Tibial artery (tissue), 4 donors: ENCODE data around the gene TPSAB1.
A peak's percentile ranks its signal among the peaks of the same experiment; 100 is the strongest.
"Not testable (repeated sequence)": the region's sequence is repeated elsewhere in the genome, so short reads cannot be mapped to it uniquely, and the experiment has no call there.

Source experiments
- DNase-seq, 2 donors: peaks; one replicate each; pipeline ENCODE4 v3.0.0-alpha.2; 2019
- H3K27ac ChIP-seq, 2 donors: fragments of 200-600 bp; sonication (generic) in 1 of 2; 1 replicate in 1 of 2; 2 replicates in 1 of 2; pipeline ENCODE4 v1.5.1; 2018 to 2019; ENCODE audit warnings: mild to moderate bottlenecking in 1 of 2
- H3K27me3 ChIP-seq, 2 donors: fragments of 200-600 bp; sonication (generic) in 1 of 2; one replicate each; pipeline versions ENCODE4 v1.5.1 to v1.6.0; 2016 to 2019
- H3K36me3 ChIP-seq, 3 donors: fragments of 200-600 bp; sonication (generic) in 2 of 3; one replicate each; pipeline ENCODE4 v1.5.1; 2016 to 2019; ENCODE audit warnings: mild to moderate bottlenecking in 2 of 3
- H3K4me1 ChIP-seq, 4 donors: fragments of 200-600 bp; sonication (generic) in 2 of 4; 1 replicate in 3 of 4; 2 replicates in 1 of 4; pipeline ENCODE4 v1.5.1; 2016 to 2019
- H3K4me3 ChIP-seq, 2 donors: fragments of 200-600 bp; sonication (generic) in 1 of 2; 1 replicate in 1 of 2; 2 replicates in 1 of 2; pipeline ENCODE4 v1.5.1; 2018 to 2019; ENCODE audit warnings: mild to moderate bottlenecking in 2 of 2
- H3K9me3 ChIP-seq, 3 donors: fragments of 200-600 bp; sonication (generic) in 1 of 3; one replicate each; pipeline ENCODE4 v1.5.1; 2016 to 2019
- CTCF ChIP-seq, 2 experiments: fragments of 200-600 bp in 1 of 2; fragments of 450-650 bp in 1 of 2; IDR thresholded peaks; one replicate each; pipeline ENCODE4 v1.5.1; 2017 to 2019; ENCODE audit warnings: antibody characterized with exemption in 2 of 2, mild to moderate bottlenecking in 1 of 2, moderate library complexity in 1 of 2
- intact Hi-C: fragments of 100-400 bp; cut with DNase I; formaldehyde crosslinking; loops from one replicate; pipeline ENCODE4 v1.15.0; 2023; ENCODE audit warnings: low total_unique reads

The TPSAB1 gene

GRCh38 chr16:1264345-1265089 lies 24.0 kb downstream of the TPSAB1 start:
- Histone ChIP-seq H3K4me1 (peaks cover 0 to 8% (median 0%) of the 10 kb centered on the region in 4 donors), H3K4me3 (no peak overlapping the region), H3K27me3 (peaks cover 0 to 64% of the 10 kb centered on the region in 2 donors), H3K9me3 (no peaks in the 10 kb centered on the region), H3K36me3 (no peaks in the 10 kb centered on the region), H3K27ac (no peak overlapping the region)
- no peak for TF ChIP-seq CTCF (IDR thresholded peaks at IDR 0.05)
- no peak for DNase-seq
- intact Hi-C loops = no loop called here

- H3K27me3 ChIP-seq = peaks cover 0 to 62% of the 10 kb centered on the region in 2 donors
- DNase-seq = no peak
- no peak overlapping the region for H3K4me3 ChIP-seq
- no peak overlapping the region for H3K27ac ChIP-seq
- H3K4me1 ChIP-seq = peaks cover 0 to 7% (median 0%) of the 10 kb centered on the region in 4 donors
- no peaks in the 10 kb centered on the region for H3K36me3 ChIP-seq
- no peaks in the 10 kb centered on the region for H3K9me3 ChIP-seq
- no peak for TF ChIP-seq CTCF (IDR thresholded peaks at IDR 0.05)
- intact Hi-C loops = no loop called here
These were observed 24.7 kb downstream of the TPSAB1 start for GRCh38 chr16:1265090-1265630.

GRCh38 chr16:1265826-1266225 lies 25.3 kb downstream of the TPSAB1 start:
- peaks cover 0 to 7% (median 0%) of the 10 kb centered on the region in 4 donors for H3K4me1 ChIP-seq
- H3K36me3 ChIP-seq = no peaks in the 10 kb centered on the region
- H3K27ac ChIP-seq = no peak overlapping the region
- H3K4me3 ChIP-seq = no peak overlapping the region
- no peak for TF ChIP-seq CTCF (IDR thresholded peaks at IDR 0.05)
- DNase-seq = no peak
- peaks cover 0 to 57% of the 10 kb centered on the region in 2 donors for H3K27me3 ChIP-seq
- intact Hi-C loops = no loop called here
- H3K9me3 ChIP-seq = no peaks in the 10 kb centered on the region

GRCh38 chr16:1269418-1269817 lies 28.9 kb downstream of the TPSAB1 start:
- H3K36me3 ChIP-seq, DNase-seq, H3K9me3 ChIP-seq, intact Hi-C loops, H3K4me1 ChIP-seq, H3K27ac ChIP-seq, H3K4me3 ChIP-seq: not testable (repeated sequence)
- peaks cover 0 to 57% of the 10 kb centered on the region in 2 donors for H3K27me3 ChIP-seq

- no peak overlapping the region for H3K27ac ChIP-seq
- no peaks in the 10 kb centered on the region for H3K9me3 ChIP-seq
- no peak overlapping the region for H3K4me3 ChIP-seq
- intact Hi-C loops = loop anchor here (10.0 kb wide), 1 partner anchor 237 kb away; no protein-coding TSS in a partner anchor
- H3K4me1 ChIP-seq = peaks cover 0 to 8% (median 5%) of the 10 kb centered on the region in 4 donors
- TF ChIP-seq CTCF (IDR thresholded peaks at IDR 0.05) = no peak
- DNase-seq = no peak
- H3K36me3 ChIP-seq = no peaks in the 10 kb centered on the region
- H3K27me3 ChIP-seq = peaks cover 0 to 63% of the 10 kb centered on the region in 2 donors
These were observed 30.8 kb downstream of the TPSAB1 start for GRCh38 chr16:1271380-1271723.

- H3K27ac ChIP-seq = not testable (repeated sequence)
- peak in 1 of 2 donors; percentile 68 for DNase-seq
- intact Hi-C loops = loop anchor here (10.0 kb wide), 1 partner anchor 237 kb away; no protein-coding TSS in a partner anchor
These were observed 31.4 kb downstream of the TPSAB1 start for GRCh38 chr16:1271724-1272413.

More at GRCh38 chr16:1271724-1272413, 31.4 kb downstream of the TPSAB1 start:
- H3K36me3 ChIP-seq, H3K4me3 ChIP-seq, H3K4me1 ChIP-seq, H3K9me3 ChIP-seq: not testable (repeated sequence)
- peaks cover 0 to 63% of the 10 kb centered on the region in 2 donors for H3K27me3 ChIP-seq
